Measurements from ENCODE around the gene CAPZA1.

CAPZA1 gene

DNA sequence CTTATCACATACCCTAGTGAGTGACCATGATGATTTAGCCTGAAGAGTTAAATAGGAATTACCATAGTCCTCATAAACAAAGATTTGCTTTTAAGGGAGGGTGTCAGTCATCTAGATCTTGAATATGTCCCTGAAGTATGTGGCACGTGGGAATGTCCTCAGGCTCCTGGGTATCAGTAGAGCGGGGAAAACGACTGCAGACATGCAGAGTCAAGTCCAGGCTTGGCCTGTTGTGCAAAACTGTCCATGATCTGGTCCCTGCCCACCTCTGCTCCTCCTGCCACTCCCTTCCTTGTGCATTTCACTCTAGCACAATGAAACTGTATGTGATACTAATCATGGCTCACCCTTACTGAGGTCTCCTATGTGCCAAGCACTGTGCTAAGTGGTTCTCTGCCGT is 67.7 kb downstream of the CAPZA1 start (continued):
- TF ChIP-seq, protein P1, sequence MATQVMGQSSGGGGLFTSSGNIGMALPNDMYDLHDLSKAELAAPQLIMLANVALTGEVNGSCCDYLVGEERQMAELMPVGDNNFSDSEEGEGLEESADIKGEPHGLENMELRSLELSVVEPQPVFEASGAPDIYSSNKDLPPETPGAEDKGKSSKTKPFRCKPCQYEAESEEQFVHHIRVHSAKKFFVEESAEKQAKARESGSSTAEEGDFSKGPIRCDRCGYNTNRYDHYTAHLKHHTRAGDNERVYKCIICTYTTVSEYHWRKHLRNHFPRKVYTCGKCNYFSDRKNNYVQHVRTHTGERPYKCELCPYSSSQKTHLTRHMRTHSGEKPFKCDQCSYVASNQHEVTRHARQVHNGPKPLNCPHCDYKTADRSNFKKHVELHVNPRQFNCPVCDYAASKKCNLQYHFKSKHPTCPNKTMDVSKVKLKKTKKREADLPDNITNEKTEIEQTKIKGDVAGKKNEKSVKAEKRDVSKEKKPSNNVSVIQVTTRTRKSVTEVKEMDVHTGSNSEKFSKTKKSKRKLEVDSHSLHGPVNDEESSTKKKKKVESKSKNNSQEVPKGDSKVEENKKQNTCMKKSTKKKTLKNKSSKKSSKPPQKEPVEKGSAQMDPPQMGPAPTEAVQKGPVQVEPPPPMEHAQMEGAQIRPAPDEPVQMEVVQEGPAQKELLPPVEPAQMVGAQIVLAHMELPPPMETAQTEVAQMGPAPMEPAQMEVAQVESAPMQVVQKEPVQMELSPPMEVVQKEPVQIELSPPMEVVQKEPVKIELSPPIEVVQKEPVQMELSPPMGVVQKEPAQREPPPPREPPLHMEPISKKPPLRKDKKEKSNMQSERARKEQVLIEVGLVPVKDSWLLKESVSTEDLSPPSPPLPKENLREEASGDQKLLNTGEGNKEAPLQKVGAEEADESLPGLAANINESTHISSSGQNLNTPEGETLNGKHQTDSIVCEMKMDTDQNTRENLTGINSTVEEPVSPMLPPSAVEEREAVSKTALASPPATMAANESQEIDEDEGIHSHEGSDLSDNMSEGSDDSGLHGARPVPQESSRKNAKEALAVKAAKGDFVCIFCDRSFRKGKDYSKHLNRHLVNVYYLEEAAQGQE (tag by site-specific recombination; IDR thresholded peaks at IDR 0.05) = no peak
- TF ChIP-seq ZBTB21 (tag by site-specific recombination; IDR thresholded peaks at IDR 0.05) (no peak), ZNF626 (tag by site-specific recombination; IDR thresholded peaks at IDR 0.05) (no peak), ZNF335 (tag by site-specific recombination; conservative IDR thresholded peaks at IDR 0.05) (no peak), KLF1 (tag by site-specific recombination; IDR thresholded peaks at IDR 0.05) (no peak), ZNF423 (tag by site-specific recombination; IDR thresholded peaks at IDR 0.05) (no peak)
- TF ChIP-seq, protein P2, sequence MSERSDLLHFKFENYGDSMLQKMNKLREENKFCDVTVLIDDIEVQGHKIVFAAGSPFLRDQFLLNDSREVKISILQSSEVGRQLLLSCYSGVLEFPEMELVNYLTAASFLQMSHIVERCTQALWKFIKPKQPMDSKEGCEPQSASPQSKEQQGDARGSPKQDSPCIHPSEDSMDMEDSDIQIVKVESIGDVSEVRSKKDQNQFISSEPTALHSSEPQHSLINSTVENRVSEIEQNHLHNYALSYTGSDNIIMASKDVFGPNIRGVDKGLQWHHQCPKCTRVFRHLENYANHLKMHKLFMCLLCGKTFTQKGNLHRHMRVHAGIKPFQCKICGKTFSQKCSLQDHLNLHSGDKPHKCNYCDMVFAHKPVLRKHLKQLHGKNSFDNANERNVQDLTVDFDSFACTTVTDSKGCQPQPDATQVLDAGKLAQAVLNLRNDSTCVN (tag by site-specific recombination; optimal IDR thresholded peaks at IDR 0.05) = no peak

DNA sequence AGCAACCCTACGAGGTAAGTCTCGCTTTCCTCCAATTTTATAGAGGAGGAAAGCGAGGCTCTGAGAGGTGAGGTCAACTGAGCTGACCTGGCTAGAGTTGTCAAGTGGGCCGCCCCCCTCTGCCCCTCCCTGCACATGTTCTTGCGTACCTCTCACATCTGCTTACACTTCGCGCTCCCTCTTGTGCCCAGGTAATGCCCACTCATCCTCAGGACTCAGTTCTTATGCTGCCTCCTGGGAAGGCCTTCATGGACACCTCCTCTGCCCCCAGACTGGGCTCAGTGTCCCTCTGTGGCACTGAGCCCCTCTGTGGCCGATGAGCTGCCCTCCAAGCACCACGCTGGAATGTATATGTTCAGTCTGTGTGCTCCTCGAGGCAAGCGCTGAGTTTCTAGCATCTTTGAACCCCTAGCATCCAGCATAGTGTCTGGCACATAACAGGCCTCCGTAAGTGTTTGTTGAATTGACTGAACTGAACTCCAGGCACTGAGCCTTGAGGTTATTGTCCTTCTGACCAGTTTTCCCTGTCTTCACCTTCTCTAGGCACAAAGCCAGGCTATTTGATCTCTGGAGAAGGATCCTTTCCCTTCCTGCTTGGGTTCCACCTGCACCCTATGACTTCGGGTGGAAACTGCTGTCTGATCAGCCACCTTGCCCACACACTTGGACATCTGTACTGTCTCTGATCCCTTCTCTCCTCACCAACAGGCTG is 68.3 kb downstream of the CAPZA1 start:
- Histone ChIP-seq H3K4me3 (ENCODE audit: low read depth, low read length) (no peak overlapping the region), H3K36me3 (ENCODE audit: control insufficient read depth in 2 of 2, insufficient read depth in 1 of 2, low read length in 2 of 2) (peaks cover 13 to 59% of the 10 kb centered on the region in 2 experiments; a peak in 2 of 3 replicates), H3K27ac (ENCODE audit: extremely low read depth, low read depth, low read length) (no peak overlapping the region), H3K9me3 (ENCODE audit: control insufficient read depth, insufficient read depth, low read depth, low read length) (no peaks in the 10 kb centered on the region), H3K4me1 (ENCODE audit: control insufficient read depth, insufficient read depth, low read length) (no peaks in the 10 kb centered on the region)
- TF ChIP-seq GLI2 (tag by site-specific recombination; IDR thresholded peaks at IDR 0.05; ENCODE audit: borderline replicate concordance, low read depth) (no peak), ZNF274 (IDR thresholded peaks at IDR 0.05; ENCODE audit: low read length) (no peak), ZNF274 (tag by site-specific recombination; IDR thresholded peaks at IDR 0.05; ENCODE audit: borderline replicate concordance) (no peak), GLIS1 (tag by site-specific recombination; IDR thresholded peaks at IDR 0.05) (no peak), ZNF202 (tag by site-specific recombination; IDR thresholded peaks at IDR 0.05; ENCODE audit: borderline replicate concordance) (no peak), ZNF133 (tag by site-specific recombination; IDR thresholded peaks at IDR 0.05) (no peak), ZNF138 (tag by site-specific recombination; IDR thresholded peaks at IDR 0.05; ENCODE audit: borderline replicate concordance) (no peak), RBAK (tag by site-specific recombination; IDR thresholded peaks at IDR 0.05) (no peak), BCL11B (tag by site-specific recombination; IDR thresholded peaks at IDR 0.05; ENCODE audit: low read depth) (no peak), KLF9 (tag by site-specific recombination; IDR thresholded peaks at IDR 0.05; ENCODE audit: low read depth) (no peak), ZNF660 (tag by site-specific recombination; IDR thresholded peaks at IDR 0.05) (no peak), ZNF239 (tag by site-specific recombination; IDR thresholded peaks at IDR 0.05) (no peak), OVOL3 (tag by site-specific recombination; IDR thresholded peaks at IDR 0.05) (no peak), ZSCAN30 (tag by site-specific recombination; IDR thresholded peaks at IDR 0.05) (no peak), ZNF146 (tag by site-specific recombination; IDR thresholded peaks at IDR 0.05) (no peak), ZNF548 (tag by site-specific recombination; IDR thresholded peaks at IDR 0.05) (no peak)
- TF ChIP-seq, protein P3, sequence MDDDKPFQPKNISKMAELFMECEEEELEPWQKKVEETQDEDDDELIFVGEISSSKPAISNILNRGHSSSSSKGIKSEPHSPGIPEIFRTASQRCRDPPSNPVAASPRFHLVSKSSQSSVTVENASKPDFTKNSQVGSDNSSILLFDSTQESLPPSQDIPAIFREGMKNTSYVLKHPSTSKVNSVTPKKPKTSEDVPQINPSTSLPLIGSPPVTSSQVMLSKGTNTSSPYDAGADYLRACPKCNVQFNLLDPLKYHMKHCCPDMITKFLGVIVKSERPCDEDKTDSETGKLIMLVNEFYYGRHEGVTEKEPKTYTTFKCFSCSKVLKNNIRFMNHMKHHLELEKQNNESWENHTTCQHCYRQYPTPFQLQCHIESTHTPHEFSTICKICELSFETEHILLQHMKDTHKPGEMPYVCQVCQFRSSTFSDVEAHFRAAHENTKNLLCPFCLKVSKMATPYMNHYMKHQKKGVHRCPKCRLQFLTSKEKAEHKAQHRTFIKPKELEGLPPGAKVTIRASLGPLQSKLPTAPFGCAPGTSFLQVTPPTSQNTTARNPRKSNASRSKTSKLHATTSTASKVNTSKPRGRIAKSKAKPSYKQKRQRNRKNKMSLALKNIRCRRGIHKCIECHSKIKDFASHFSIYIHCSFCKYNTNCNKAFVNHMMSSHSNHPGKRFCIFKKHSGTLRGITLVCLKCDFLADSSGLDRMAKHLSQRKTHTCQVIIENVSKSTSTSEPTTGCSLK (tag by site-specific recombination; IDR thresholded peaks at IDR 0.05) = no peak
- TF ChIP-seq, protein P4, sequence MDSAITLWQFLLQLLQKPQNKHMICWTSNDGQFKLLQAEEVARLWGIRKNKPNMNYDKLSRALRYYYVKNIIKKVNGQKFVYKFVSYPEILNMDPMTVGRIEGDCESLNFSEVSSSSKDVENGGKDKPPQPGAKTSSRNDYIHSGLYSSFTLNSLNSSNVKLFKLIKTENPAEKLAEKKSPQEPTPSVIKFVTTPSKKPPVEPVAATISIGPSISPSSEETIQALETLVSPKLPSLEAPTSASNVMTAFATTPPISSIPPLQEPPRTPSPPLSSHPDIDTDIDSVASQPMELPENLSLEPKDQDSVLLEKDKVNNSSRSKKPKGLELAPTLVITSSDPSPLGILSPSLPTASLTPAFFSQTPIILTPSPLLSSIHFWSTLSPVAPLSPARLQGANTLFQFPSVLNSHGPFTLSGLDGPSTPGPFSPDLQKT (IDR thresholded peaks at IDR 0.05; ENCODE audit: borderline replicate concordance, low read depth, low read length) = no peak
- TF ChIP-seq, protein P5, sequence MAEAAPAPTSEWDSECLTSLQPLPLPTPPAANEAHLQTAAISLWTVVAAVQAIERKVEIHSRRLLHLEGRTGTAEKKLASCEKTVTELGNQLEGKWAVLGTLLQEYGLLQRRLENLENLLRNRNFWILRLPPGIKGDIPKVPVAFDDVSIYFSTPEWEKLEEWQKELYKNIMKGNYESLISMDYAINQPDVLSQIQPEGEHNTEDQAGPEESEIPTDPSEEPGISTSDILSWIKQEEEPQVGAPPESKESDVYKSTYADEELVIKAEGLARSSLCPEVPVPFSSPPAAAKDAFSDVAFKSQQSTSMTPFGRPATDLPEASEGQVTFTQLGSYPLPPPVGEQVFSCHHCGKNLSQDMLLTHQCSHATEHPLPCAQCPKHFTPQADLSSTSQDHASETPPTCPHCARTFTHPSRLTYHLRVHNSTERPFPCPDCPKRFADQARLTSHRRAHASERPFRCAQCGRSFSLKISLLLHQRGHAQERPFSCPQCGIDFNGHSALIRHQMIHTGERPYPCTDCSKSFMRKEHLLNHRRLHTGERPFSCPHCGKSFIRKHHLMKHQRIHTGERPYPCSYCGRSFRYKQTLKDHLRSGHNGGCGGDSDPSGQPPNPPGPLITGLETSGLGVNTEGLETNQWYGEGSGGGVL (tag by site-specific recombination; IDR thresholded peaks at IDR 0.05) = no peak
- CTCF ChIA-PET = interaction anchor here (0.6 to 1.0 kb wide), 2 partner anchors 12 to 113 kb away, joined by 3 to 4 read pairs; no protein-coding TSS in a partner anchor
- POLR2A ChIA-PET = no interaction called here

Measured in HEK293 (cell line).